Measurements from ENCODE around the gene GSK3B.

Gene GSK3B

GRCh38 chr3:120021523-120021922 lies 72.7 kb downstream of the GSK3B start:
- H3K18ac ChIP-seq (ENCODE audit: low read length) = no peak overlapping the region
- peaks cover 0 to 7% of the 10 kb centered on the region in 2 donors for H3K36me3 ChIP-seq (replicated peaks in 1 of 2; ENCODE audit: control insufficient read depth in 2 of 2, insufficient read depth in 2 of 2, low read length in 2 of 2)
- no peak overlapping the region for H2AFZ ChIP-seq (ENCODE audit: low read length)
- no peak overlapping the region for H2AK5ac ChIP-seq (ENCODE audit: low read depth, low read length)
- H3K4me3 ChIP-seq (ENCODE audit: low read length in 2 of 2) = no peak overlapping the region
- no peak overlapping the region for H2BK15ac ChIP-seq (ENCODE audit: low read length)
- no peak for DNase-seq (ENCODE audit: low spot score)
- H3K4me1 ChIP-seq (ENCODE audit: control insufficient read depth in 2 of 2, insufficient read depth in 1 of 2, low read depth in 1 of 2, low read length in 2 of 2) = no peaks in the 10 kb centered on the region
- H3K27me3 ChIP-seq (ENCODE audit: control insufficient read depth in 3 of 3, insufficient read depth in 3 of 3, low read depth in 1 of 3, low read length in 3 of 3) = no peaks in the 10 kb centered on the region
- H3K9me3 ChIP-seq (replicated peaks in 1 of 2; ENCODE audit: control insufficient read depth in 2 of 2, insufficient read depth in 1 of 2, low read depth in 1 of 2, low read length in 2 of 2) = peaks cover 0 to 10% of the 10 kb centered on the region in 2 donors
- H3K27ac ChIP-seq (replicated peaks; ENCODE audit: low read length) = no peak overlapping the region
- no peak overlapping the region for H2BK120ac ChIP-seq (ENCODE audit: low read depth, low read length)
- H2BK5ac ChIP-seq (ENCODE audit: low read length) = no peak overlapping the region
- no peak overlapping the region for H2BK12ac ChIP-seq (ENCODE audit: low read length)
- no peak overlapping the region for H3K4ac ChIP-seq (ENCODE audit: low read length)
- no peak overlapping the region for H3K23ac ChIP-seq (ENCODE audit: low read depth, low read length, poor library complexity)
- no peak overlapping the region for H4K8ac ChIP-seq (ENCODE audit: low read depth, low read length)
- peaks cover 3% of the 10 kb centered on the region for H3K79me1 ChIP-seq (ENCODE audit: low read depth, low read length)
- no peak overlapping the region for H3K4me2 ChIP-seq (ENCODE audit: insufficient read depth, low read length, poor library complexity, severe bottlenecking)
- no peak overlapping the region for H3K9ac ChIP-seq (ENCODE audit: low read depth, low read length, poor library complexity)
- H3K14ac ChIP-seq (ENCODE audit: low read length) = no peak overlapping the region
- no peak overlapping the region for H4K91ac ChIP-seq (ENCODE audit: low read depth, low read length, poor library complexity)

GRCh38 chr3:120018299-120018698 lies 75.9 kb downstream of the GSK3B start:
- Histone ChIP-seq H3K4ac (ENCODE audit: low read length) (no peak overlapping the region), H3K9ac (ENCODE audit: low read depth, low read length, poor library complexity) (no peak overlapping the region), H2AFZ (ENCODE audit: low read length) (no peak overlapping the region), H3K23ac (ENCODE audit: low read depth, low read length, poor library complexity) (no peak overlapping the region), H3K4me1 (ENCODE audit: control insufficient read depth in 2 of 2, insufficient read depth in 1 of 2, low read depth in 1 of 2, low read length in 2 of 2) (no peaks in the 10 kb centered on the region), H2AK5ac (ENCODE audit: low read depth, low read length) (no peak overlapping the region), H3K36me3 (replicated peaks in 1 of 2; ENCODE audit: control insufficient read depth in 2 of 2, insufficient read depth in 2 of 2, low read length in 2 of 2) (peaks cover 0 to 7% of the 10 kb centered on the region in 2 donors), H3K27me3 (ENCODE audit: control insufficient read depth in 3 of 3, insufficient read depth in 3 of 3, low read depth in 1 of 3, low read length in 3 of 3) (no peaks in the 10 kb centered on the region), H4K91ac (ENCODE audit: low read depth, low read length, poor library complexity) (no peak overlapping the region), H3K4me3 (ENCODE audit: low read length in 2 of 2) (no peak overlapping the region), H2BK15ac (ENCODE audit: low read length) (no peak overlapping the region), H3K9me3 (replicated peaks in 1 of 2; ENCODE audit: control insufficient read depth in 2 of 2, insufficient read depth in 1 of 2, low read depth in 1 of 2, low read length in 2 of 2) (no peaks in the 10 kb centered on the region), H3K27ac (replicated peaks; ENCODE audit: low read length) (no peak overlapping the region), H2BK5ac (ENCODE audit: low read length) (no peak overlapping the region), H3K79me1 (ENCODE audit: low read depth, low read length) (no peaks in the 10 kb centered on the region), H2BK12ac (ENCODE audit: low read length) (no peak overlapping the region), H2BK120ac (ENCODE audit: low read depth, low read length) (no peak overlapping the region), H3K4me2 (ENCODE audit: insufficient read depth, low read length, poor library complexity, severe bottlenecking) (no peak overlapping the region), H4K8ac (ENCODE audit: low read depth, low read length) (no peak overlapping the region), H3K18ac (ENCODE audit: low read length) (no peak overlapping the region), H3K14ac (ENCODE audit: low read length) (no peak overlapping the region)
- WGBS, 2 donors (ENCODE audit: extremely low coverage in 2 of 2, insufficient read length in 2 of 2, insufficient replicate concordance in 1 of 2) = no CpG with 5 or more reads among the region's 3 CpGs
- no peak for DNase-seq (ENCODE audit: low spot score)

GRCh38 chr3:120017692-120018091 lies 76.6 kb downstream of the GSK3B start:
- no peaks in the 10 kb centered on the region for H3K27me3 ChIP-seq (ENCODE audit: control insufficient read depth in 3 of 3, insufficient read depth in 3 of 3, low read depth in 1 of 3, low read length in 3 of 3)
- no peak overlapping the region for H2AK5ac ChIP-seq (ENCODE audit: low read depth, low read length)
- no CpG with 5 or more reads among the region's 3 CpGs for WGBS, 2 donors (ENCODE audit: extremely low coverage in 2 of 2, insufficient read length in 2 of 2, insufficient replicate concordance in 1 of 2)
- H2BK12ac ChIP-seq (ENCODE audit: low read length) = no peak overlapping the region
- no peak for DNase-seq (ENCODE audit: low spot score)
- H3K9ac ChIP-seq (ENCODE audit: low read depth, low read length, poor library complexity) = no peak overlapping the region
- H2BK120ac ChIP-seq (ENCODE audit: low read depth, low read length) = no peak overlapping the region
- no peak overlapping the region for H3K4me2 ChIP-seq (ENCODE audit: insufficient read depth, low read length, poor library complexity, severe bottlenecking)
- no peak overlapping the region for H3K27ac ChIP-seq (replicated peaks; ENCODE audit: low read length)
- no peak overlapping the region for H3K14ac ChIP-seq (ENCODE audit: low read length)
- H3K79me1 ChIP-seq (ENCODE audit: low read depth, low read length) = no peaks in the 10 kb centered on the region
- no peaks in the 10 kb centered on the region for H3K4me1 ChIP-seq (ENCODE audit: control insufficient read depth in 2 of 2, insufficient read depth in 1 of 2, low read depth in 1 of 2, low read length in 2 of 2)
- no peak overlapping the region for H3K4me3 ChIP-seq (ENCODE audit: low read length in 2 of 2)
- H2AFZ ChIP-seq (ENCODE audit: low read length) = no peak overlapping the region
- no peaks in the 10 kb centered on the region for H3K9me3 ChIP-seq (replicated peaks in 1 of 2; ENCODE audit: control insufficient read depth in 2 of 2, insufficient read depth in 1 of 2, low read depth in 1 of 2, low read length in 2 of 2)
- H3K18ac ChIP-seq (ENCODE audit: low read length) = no peak overlapping the region
- no peak overlapping the region for H3K23ac ChIP-seq (ENCODE audit: low read depth, low read length, poor library complexity)
- no peak overlapping the region for H2BK5ac ChIP-seq (ENCODE audit: low read length)
- H4K8ac ChIP-seq (ENCODE audit: low read depth, low read length) = no peak overlapping the region
- H4K91ac ChIP-seq (ENCODE audit: low read depth, low read length, poor library complexity) = no peak overlapping the region
- no peak overlapping the region for H3K4ac ChIP-seq (ENCODE audit: low read length)
- H2BK15ac ChIP-seq (ENCODE audit: low read length) = no peak overlapping the region
- peaks cover 0 to 7% of the 10 kb centered on the region in 2 donors for H3K36me3 ChIP-seq (replicated peaks in 1 of 2; ENCODE audit: control insufficient read depth in 2 of 2, insufficient read depth in 2 of 2, low read length in 2 of 2)

- H3K4me3 ChIP-seq (ENCODE audit: low read length in 2 of 2) = no peak overlapping the region
- H3K9me3 ChIP-seq (replicated peaks in 1 of 2; ENCODE audit: control insufficient read depth in 2 of 2, insufficient read depth in 1 of 2, low read depth in 1 of 2, low read length in 2 of 2) = peaks cover 0 to 7% of the 10 kb centered on the region in 2 donors
- no peak overlapping the region for H4K8ac ChIP-seq (ENCODE audit: low read depth, low read length)
- no peak overlapping the region for H3K14ac ChIP-seq (ENCODE audit: low read length)
- no peak overlapping the region for H2BK15ac ChIP-seq (ENCODE audit: low read length)
- DNase-seq (ENCODE audit: low spot score) = no peak
- no peak overlapping the region for H3K4ac ChIP-seq (ENCODE audit: low read length)
- no peak overlapping the region for H2BK12ac ChIP-seq (ENCODE audit: low read length)
- H2AK5ac ChIP-seq (ENCODE audit: low read depth, low read length) = no peak overlapping the region
- no peak overlapping the region for H2BK5ac ChIP-seq (ENCODE audit: low read length)
- peaks cover 2% of the 10 kb centered on the region for H3K79me1 ChIP-seq (ENCODE audit: low read depth, low read length)
- H2BK120ac ChIP-seq (ENCODE audit: low read depth, low read length) = no peak overlapping the region
- no peak overlapping the region for H2AFZ ChIP-seq (ENCODE audit: low read length)
- no peak overlapping the region for H4K91ac ChIP-seq (ENCODE audit: low read depth, low read length, poor library complexity)
- H3K27me3 ChIP-seq (ENCODE audit: control insufficient read depth in 3 of 3, insufficient read depth in 3 of 3, low read depth in 1 of 3, low read length in 3 of 3) = no peaks in the 10 kb centered on the region
- no peaks in the 10 kb centered on the region for H3K36me3 ChIP-seq (replicated peaks in 1 of 2; ENCODE audit: control insufficient read depth in 2 of 2, insufficient read depth in 2 of 2, low read length in 2 of 2)
- H3K9ac ChIP-seq (ENCODE audit: low read depth, low read length, poor library complexity) = no peak overlapping the region
- no peaks in the 10 kb centered on the region for H3K4me1 ChIP-seq (ENCODE audit: control insufficient read depth in 2 of 2, insufficient read depth in 1 of 2, low read depth in 1 of 2, low read length in 2 of 2)
- WGBS, 2 donors (ENCODE audit: extremely low coverage in 2 of 2, insufficient read length in 2 of 2, insufficient replicate concordance in 1 of 2) = no CpG with 5 or more reads among the region's 3 CpGs
- H3K18ac ChIP-seq (ENCODE audit: low read length) = no peak overlapping the region
- no peak overlapping the region for H3K4me2 ChIP-seq (ENCODE audit: insufficient read depth, low read length, poor library complexity, severe bottlenecking)
- H3K27ac ChIP-seq (replicated peaks; ENCODE audit: low read length) = no peak overlapping the region
- H3K23ac ChIP-seq (ENCODE audit: low read depth, low read length, poor library complexity) = no peak overlapping the region
Measured at GRCh38 chr3:120013481-120013880, 80.8 kb downstream of the GSK3B start.
